Mesendoderm (in vitro differentiated cells): Measurements from ENCODE around the gene PP2D1. TPM values are rescaled to one million over a fixed set of nuclear protein-coding genes. Genes with fewer than 3 reads are reported as not detected.
A peak's percentile ranks its signal among the peaks of the same experiment; 100 is the strongest.

Experiments used
- DNase-seq: peaks from one replicate; pipeline ENCODE4 v3.0.0; 2013
- H2AK5ac ChIP-seq: 2 replicates; pipeline ENCODE4 v1.6.1; 2013; ENCODE audit warnings: low read length, inconsistent platforms
- H2BK120ac ChIP-seq: 2 replicates; pipeline ENCODE4 v1.6.1; 2013; ENCODE audit warnings: low read depth, mild to moderate bottlenecking, low read length, moderate library complexity, mixed read lengths
- H2BK15ac ChIP-seq: replicated peaks from 2 replicates; pipeline ENCODE4 v1.6.1; 2013; ENCODE audit warnings: low read depth, mild to moderate bottlenecking, moderate library complexity
- H2BK5ac ChIP-seq: 2 replicates; pipeline ENCODE4 v1.6.1; 2013; ENCODE audit warnings: low read length, inconsistent platforms
- H3K18ac ChIP-seq: 2 replicates; pipeline ENCODE4 v1.6.1; 2013; ENCODE audit warnings: mild to moderate bottlenecking, low read length, mixed read lengths
- H3K23ac ChIP-seq: one replicate; pipeline ENCODE4 v1.6.1; 2013; ENCODE audit warnings: low read length
- H3K27ac ChIP-seq: 2 replicates; pipeline ENCODE4 v1.5.1; 2013; ENCODE audit warnings: low read depth, mild to moderate bottlenecking, inconsistent platforms, low read length, moderate library complexity
- H3K27me3 ChIP-seq: 2 replicates; pipeline ENCODE4 v1.6.1; 2013; ENCODE audit warnings: low read length, control low read depth, mild to moderate bottlenecking, inconsistent platforms; ENCODE audit not compliant: insufficient read depth, poor library complexity
- H3K36me3 ChIP-seq: 2 replicates; pipeline ENCODE4 v1.6.1; 2013; ENCODE audit warnings: low read length, inconsistent platforms; ENCODE audit not compliant: control insufficient read depth, insufficient read depth
- H3K4ac ChIP-seq: one replicate; pipeline ENCODE4 v1.6.1; 2013; ENCODE audit warnings: low read depth, mild to moderate bottlenecking, low read length, moderate library complexity
- H3K4me1 ChIP-seq: 2 replicates; pipeline ENCODE4 v1.6.1; 2013; ENCODE audit warnings: low read depth, low read length, inconsistent platforms; ENCODE audit not compliant: control insufficient read depth
- H3K4me2 ChIP-seq: 2 replicates; pipeline ENCODE4 v1.6.1; 2013; ENCODE audit warnings: low read length
- H3K4me3 ChIP-seq: 2 replicates; pipeline ENCODE4 v1.5.1; 2013; ENCODE audit warnings: mild to moderate bottlenecking, low read length
- H3K56ac ChIP-seq: one replicate; pipeline ENCODE4 v1.6.1; 2013; ENCODE audit warnings: low read length
- H3K79me1 ChIP-seq: 2 replicates; pipeline ENCODE4 v1.6.1; 2013; ENCODE audit warnings: low read length, inconsistent platforms
- H3K79me2 ChIP-seq: 2 replicates; pipeline ENCODE4 v1.6.1; 2013; ENCODE audit warnings: mild to moderate bottlenecking, low read length; ENCODE audit not compliant: control insufficient read depth, insufficient read depth
- H3K9ac ChIP-seq: 2 replicates; pipeline ENCODE4 v1.6.1; 2013; ENCODE audit warnings: low read length, inconsistent platforms
- H4K5ac ChIP-seq: one replicate; pipeline ENCODE4 v1.6.1; 2013; ENCODE audit warnings: low read length
- H4K8ac ChIP-seq: one replicate; pipeline ENCODE4 v1.6.1; 2013; ENCODE audit warnings: low read depth, mild to moderate bottlenecking, control low read depth, low read length, moderate library complexity
- WGBS: extraction: QIAGEN DNeasy Blood & Tissue Kit; methylation state at CpG from one replicate; pipeline ENCODE4 v1.1.7; 2013; ENCODE audit warnings: low lambda C conversion rate, missing lambda C conversion rate; ENCODE audit not compliant: insufficient coverage; ENCODE audit errors: extremely low coverage; 5-methylcytosine and 5-hydroxymethylcytosine counted together
- small RNA-seq: library from polyadenylated mRNA; stranded (forward); fragments of <200 nt; extraction: miRNeasy Mini kit (QIAGEN cat#:217004); gene quantifications from one replicate; pipeline ENCODE3, GENCODE V24; 2013; ENCODE audit not compliant: insufficient read depth

Gene PP2D1

DNA sequence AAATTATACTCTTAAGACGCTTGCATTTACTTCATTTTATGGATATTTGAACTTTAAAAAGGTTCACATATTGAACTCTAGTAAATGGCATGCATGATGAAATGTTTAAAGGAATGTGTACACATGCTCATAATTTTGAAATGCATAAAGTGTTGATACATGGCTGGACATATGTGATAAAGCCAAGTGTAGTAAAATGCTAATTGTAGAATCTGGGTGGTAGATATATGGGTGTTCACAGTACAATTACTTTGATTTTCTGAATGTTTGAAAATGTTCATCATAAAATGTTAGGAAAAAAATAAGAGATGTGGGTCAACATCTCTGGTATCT lies 73.8 kb downstream of the PP2D1 start:
- no peak overlapping the region for H2AK5ac ChIP-seq

DNA sequence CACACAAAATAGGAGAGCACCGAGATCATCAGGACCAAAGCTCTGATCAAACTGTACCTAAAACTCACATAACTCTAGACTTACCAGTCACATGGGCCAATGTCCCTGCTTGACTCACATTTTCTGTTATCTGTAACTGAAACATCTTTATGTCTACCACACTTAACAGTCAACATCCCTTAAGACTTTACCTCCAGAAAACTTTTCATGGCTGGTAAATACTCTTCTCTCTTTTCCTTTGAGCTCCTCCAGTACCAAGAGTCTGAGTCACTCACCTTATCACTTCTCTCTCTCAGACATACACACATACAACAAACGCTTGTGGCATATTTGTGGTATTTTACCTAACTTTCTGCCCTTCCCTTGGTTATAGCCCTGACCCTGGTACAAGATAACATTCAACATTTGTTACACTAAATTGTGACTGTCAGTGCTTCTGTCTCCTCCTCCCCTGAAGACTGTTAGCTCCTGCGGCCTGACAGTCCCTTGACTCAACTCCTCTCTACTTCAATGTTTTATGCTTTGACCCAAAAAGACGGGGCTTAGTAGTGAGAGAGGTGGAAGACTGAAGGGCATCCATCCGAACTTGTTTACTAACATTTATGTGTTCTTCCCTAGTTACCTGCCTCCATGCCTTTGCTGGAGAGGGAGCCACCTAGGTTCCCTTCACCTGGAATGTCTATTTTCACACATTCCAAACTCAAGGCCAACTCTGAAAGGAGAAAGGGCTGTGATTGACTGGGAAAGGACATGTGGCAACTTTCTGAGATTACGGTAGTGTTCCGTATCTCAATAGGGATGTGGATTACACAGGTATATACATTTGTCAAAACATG lies 74.4 kb downstream of the PP2D1 start:
- H3K4me1 ChIP-seq = no peaks in the 10 kb centered on the region
- no peak overlapping the region for H3K9ac ChIP-seq
- H3K27ac ChIP-seq = no peak overlapping the region
- no peak overlapping the region for H2BK15ac ChIP-seq
- no peak overlapping the region for H4K8ac ChIP-seq
- DNase-seq = peak; percentile 44
- no peaks in the 10 kb centered on the region for H3K79me2 ChIP-seq
- H4K5ac ChIP-seq = no peak overlapping the region
- H3K79me1 ChIP-seq = no peaks in the 10 kb centered on the region
- H3K18ac ChIP-seq = no peak overlapping the region
- H3K56ac ChIP-seq = no peak overlapping the region
- H3K36me3 ChIP-seq = no peaks in the 10 kb centered on the region
- no peak overlapping the region for H3K4me2 ChIP-seq
- no peak overlapping the region for H3K23ac ChIP-seq
- H3K4me3 ChIP-seq = no peak overlapping the region
- H3K4ac ChIP-seq = no peak overlapping the region
- H2BK120ac ChIP-seq = no peak overlapping the region
- no CpG with 5 or more reads among the region's 7 CpGs for WGBS
- H3K27me3 ChIP-seq = no peaks in the 10 kb centered on the region
- no peak overlapping the region for H2AK5ac ChIP-seq
- no peak overlapping the region for H2BK5ac ChIP-seq

More for the DNA sequence above, 73.8 kb downstream of the PP2D1 start:
- no CpG with 5 or more reads among the region's 1 CpG for WGBS
- no peaks in the 10 kb centered on the region for H3K79me1 ChIP-seq
- no peak for DNase-seq
- no peak overlapping the region for H3K56ac ChIP-seq
- no peaks in the 10 kb centered on the region for H3K79me2 ChIP-seq
- no peak overlapping the region for H4K5ac ChIP-seq
- H3K4me2 ChIP-seq = no peak overlapping the region
- no peak overlapping the region for H2BK5ac ChIP-seq
- no peak overlapping the region for H3K18ac ChIP-seq
- H4K8ac ChIP-seq = no peak overlapping the region
- H3K27ac ChIP-seq = no peak overlapping the region
- no peaks in the 10 kb centered on the region for H3K36me3 ChIP-seq
- no peaks in the 10 kb centered on the region for H3K27me3 ChIP-seq
- no peak overlapping the region for H2BK15ac ChIP-seq
- H3K23ac ChIP-seq = no peak overlapping the region
- no peak overlapping the region for H3K4ac ChIP-seq
- no peaks in the 10 kb centered on the region for H3K4me1 ChIP-seq
- H3K9ac ChIP-seq = no peak overlapping the region
- H3K4me3 ChIP-seq = no peak overlapping the region
- no peak overlapping the region for H2BK120ac ChIP-seq

Small RNA genes within 50 kb of the gene (small RNA-seq; reads per million reads assigned to genes)
- gene RNU4-85P = not detected
- gene RPL39P18 = not detected
